Measurements from ENCODE around the gene TAS2R1. TPM values are rescaled to one million over a fixed set of nuclear protein-coding genes. Genes with fewer than 3 reads are reported as not detected.

The TAS2R1 gene
- total RNA-seq, 1 experiment from 2014 or later: not detected

- CTCF ChIA-PET: no interaction called here
- no peak for TF ChIP-seq CTCF (IDR thresholded peaks at IDR 0.05; ENCODE audit: unreplicated experiment)
- intact Hi-C loops (cut with micrococcal nuclease; ENCODE audit: unreplicated experiment): no loop called here
- no TSS peak for BruUV-seq (replicated peaks)
- peaks cover 6% of the 10 kb centered on the region for H3K9me3 Mint-ChIP-seq (ENCODE audit: low read depth, unreplicated experiment)
- no peaks in the 10 kb centered on the region for H3K27me3 Mint-ChIP-seq (ENCODE audit: unreplicated experiment)
- no peak overlapping the region for H3K27ac Mint-ChIP-seq (ENCODE audit: unreplicated experiment)
- DNase-seq: no peak
- H3K4me3 Mint-ChIP-seq (ENCODE audit: low read depth, unreplicated experiment): no peak overlapping the region
- H3K4me1 Mint-ChIP-seq (ENCODE audit: low read depth, unreplicated experiment): no peaks in the 10 kb centered on the region
- H3K36me3 Mint-ChIP-seq (ENCODE audit: insufficient read depth, unreplicated experiment): no peaks in the 10 kb centered on the region
These were observed 24.7 kb upstream of the TAS2R1 start for GRCh38 chr5:9654886-9655285.

GRCh38 chr5:9653811-9654210 is 23.7 kb upstream of the TAS2R1 start:
- no peak overlapping the region for H3K27ac Mint-ChIP-seq (ENCODE audit: unreplicated experiment)
- peaks cover 6% of the 10 kb centered on the region for H3K9me3 Mint-ChIP-seq (ENCODE audit: low read depth, unreplicated experiment)
- TF ChIP-seq CTCF (IDR thresholded peaks at IDR 0.05; ENCODE audit: unreplicated experiment): no peak
- no peaks in the 10 kb centered on the region for H3K36me3 Mint-ChIP-seq (ENCODE audit: insufficient read depth, unreplicated experiment)
- intact Hi-C loops (cut with micrococcal nuclease; ENCODE audit: unreplicated experiment): no loop called here
- H3K4me3 Mint-ChIP-seq (ENCODE audit: low read depth, unreplicated experiment): no peak overlapping the region
- no peaks in the 10 kb centered on the region for H3K27me3 Mint-ChIP-seq (ENCODE audit: unreplicated experiment)
- no TSS peak for BruUV-seq (replicated peaks)
- no peak for DNase-seq
- no peaks in the 10 kb centered on the region for H3K4me1 Mint-ChIP-seq (ENCODE audit: low read depth, unreplicated experiment)
- CTCF ChIA-PET: no interaction called here

GRCh38 chr5:9653061-9653460 is 22.9 kb upstream of the TAS2R1 start:
- CTCF ChIA-PET: no interaction called here
- Mint-ChIP-seq H3K27ac (ENCODE audit: unreplicated experiment) (no peak overlapping the region), H3K4me3 (ENCODE audit: low read depth, unreplicated experiment) (no peak overlapping the region)

GRCh38 chr5:9652295-9652694 is 22.1 kb upstream of the TAS2R1 start:
- Mint-ChIP-seq H3K9me3 (ENCODE audit: low read depth, unreplicated experiment) (peaks cover 6% of the 10 kb centered on the region), H3K27me3 (ENCODE audit: unreplicated experiment) (no peaks in the 10 kb centered on the region), H3K27ac (ENCODE audit: unreplicated experiment) (no peak overlapping the region), H3K36me3 (ENCODE audit: insufficient read depth, unreplicated experiment) (no peaks in the 10 kb centered on the region), H3K4me3 (ENCODE audit: low read depth, unreplicated experiment) (no peak overlapping the region), H3K4me1 (ENCODE audit: low read depth, unreplicated experiment) (no peaks in the 10 kb centered on the region)
- TF ChIP-seq CTCF (IDR thresholded peaks at IDR 0.05; ENCODE audit: unreplicated experiment): no peak
- no TSS peak for BruUV-seq (replicated peaks)
- no peak for DNase-seq
- CTCF ChIA-PET: no interaction called here
- intact Hi-C loops (cut with micrococcal nuclease; ENCODE audit: unreplicated experiment): no loop called here

More at GRCh38 chr5:9653061-9653460, 22.9 kb upstream of the TAS2R1 start:
- no peaks in the 10 kb centered on the region for H3K36me3 Mint-ChIP-seq (ENCODE audit: insufficient read depth, unreplicated experiment)
- BruUV-seq (replicated peaks): no TSS peak
- TF ChIP-seq CTCF (IDR thresholded peaks at IDR 0.05; ENCODE audit: unreplicated experiment): no peak
- no peaks in the 10 kb centered on the region for H3K4me1 Mint-ChIP-seq (ENCODE audit: low read depth, unreplicated experiment)
- H3K9me3 Mint-ChIP-seq (ENCODE audit: low read depth, unreplicated experiment): peaks cover 6% of the 10 kb centered on the region
- intact Hi-C loops (cut with micrococcal nuclease; ENCODE audit: unreplicated experiment): no loop called here
- H3K27me3 Mint-ChIP-seq (ENCODE audit: unreplicated experiment): no peaks in the 10 kb centered on the region
- no peak for DNase-seq

GRCh38 chr5:9646843-9647242 is 16.7 kb upstream of the TAS2R1 start:
- CTCF ChIA-PET: no interaction called here
- TF ChIP-seq CTCF (IDR thresholded peaks at IDR 0.05; ENCODE audit: unreplicated experiment): no peak
- Mint-ChIP-seq H3K36me3 (ENCODE audit: insufficient read depth, unreplicated experiment) (no peaks in the 10 kb centered on the region), H3K4me3 (ENCODE audit: low read depth, unreplicated experiment) (no peak overlapping the region), H3K27me3 (ENCODE audit: unreplicated experiment) (no peaks in the 10 kb centered on the region), H3K27ac (ENCODE audit: unreplicated experiment) (no peak overlapping the region), H3K4me1 (ENCODE audit: low read depth, unreplicated experiment) (no peaks in the 10 kb centered on the region), H3K9me3 (ENCODE audit: low read depth, unreplicated experiment) (peaks cover 2% of the 10 kb centered on the region)
- no peak for DNase-seq
- BruUV-seq (replicated peaks): no TSS peak
- intact Hi-C loops (cut with micrococcal nuclease; ENCODE audit: unreplicated experiment): no loop called here

Measured in Calu3 (cell line).